Small intestine (tissue), 7 donors: Measurements from ENCODE around the gene IGF2R. TPM values are rescaled to one million over a fixed set of nuclear protein-coding genes. Genes with fewer than 3 reads are reported as not detected.
"Not testable (repeated sequence)": the region's sequence is repeated elsewhere in the genome, so short reads cannot be mapped to it uniquely, and the experiment has no call there.

ENCODE experiments used
- DNase-seq, 2 donors: peaks; one replicate each; pipeline versions ENCODE4 v3.0.0 to v3.0.0-alpha.2; 2013
- FAIRE-seq: peaks from 2 replicates; lab custom pipeline; 2012; peaks lifted over from hg19 to GRCh38; lab: Jason Lieb, UNC
- H3K27ac ChIP-seq, 3 donors: one replicate each; pipeline ENCODE4 v1.5.1; 2013; ENCODE audit warnings: low read length in 2 of 3, mild to moderate bottlenecking in 2 of 3, control low read depth in 1 of 3, inconsistent platforms in 1 of 3, low read depth in 1 of 3, moderate library complexity in 1 of 3
- H3K27me3 ChIP-seq, 3 donors: one replicate each; pipeline ENCODE4 v1.6.1; 2013; ENCODE audit warnings: low read length in 3 of 3, inconsistent platforms in 1 of 3; ENCODE audit not compliant: control insufficient read depth in 3 of 3, insufficient read depth in 3 of 3
- H3K36me3 ChIP-seq, 3 donors: one replicate each; pipeline ENCODE4 v1.6.1; 2013; ENCODE audit warnings: low read length in 3 of 3, inconsistent platforms in 1 of 3, low read depth in 1 of 3, mild to moderate bottlenecking in 1 of 3, moderate library complexity in 1 of 3; ENCODE audit not compliant: control insufficient read depth in 3 of 3, insufficient read depth in 2 of 3
- H3K4me1 ChIP-seq, 3 donors: one replicate each; pipeline ENCODE4 v1.6.1; 2013; ENCODE audit warnings: low read length in 2 of 3, inconsistent platforms in 1 of 3, low read depth in 1 of 3, mild to moderate bottlenecking in 1 of 3, moderate library complexity in 1 of 3; ENCODE audit not compliant: control insufficient read depth in 3 of 3, insufficient read depth in 2 of 3
- H3K4me3 ChIP-seq, 3 donors: one replicate each; pipeline ENCODE4 v1.5.1; 2013; ENCODE audit warnings: low read length in 3 of 3, control low read depth in 1 of 3, inconsistent platforms in 1 of 3, low read depth in 1 of 3, mild to moderate bottlenecking in 1 of 3, moderate library complexity in 1 of 3
- H3K9me3 ChIP-seq, 2 donors: one replicate each; pipeline ENCODE4 v1.6.1; 2013; ENCODE audit warnings: low read depth in 1 of 2, low read length in 1 of 2; ENCODE audit not compliant: control insufficient read depth in 2 of 2, insufficient read depth in 1 of 2
- WGBS, 3 donors: extraction: QIAGEN DNeasy Blood & Tissue Kit; methylation state at CpG; one replicate each; pipeline ENCODE4 v1.1.7; 2013; 5-methylcytosine and 5-hydroxymethylcytosine counted together
- polyA plus RNA-seq, 4 donors: library from polyadenylated mRNA; stranded (reverse) in 3 of 4; unstranded in 1 of 4; fragments of 200-250 nt in 3 of 4; fragments of 120-200 nt in 1 of 4; gene quantifications; one replicate each; pipeline versions ENCODE4 v1.2.1 to v1.2.3, GENCODE V29; 2013
- donor health status: healthy with polysubstance abuse.
- donor health status: control.
- donor health status: control.
- donor health status: Bipolar disorder and iron deficiency.
- donor health status: healthy.

IGF2R gene
- polyA plus RNA-seq, 4 donors = 4.9 to 111 (median 14.7) TPM

DNA sequence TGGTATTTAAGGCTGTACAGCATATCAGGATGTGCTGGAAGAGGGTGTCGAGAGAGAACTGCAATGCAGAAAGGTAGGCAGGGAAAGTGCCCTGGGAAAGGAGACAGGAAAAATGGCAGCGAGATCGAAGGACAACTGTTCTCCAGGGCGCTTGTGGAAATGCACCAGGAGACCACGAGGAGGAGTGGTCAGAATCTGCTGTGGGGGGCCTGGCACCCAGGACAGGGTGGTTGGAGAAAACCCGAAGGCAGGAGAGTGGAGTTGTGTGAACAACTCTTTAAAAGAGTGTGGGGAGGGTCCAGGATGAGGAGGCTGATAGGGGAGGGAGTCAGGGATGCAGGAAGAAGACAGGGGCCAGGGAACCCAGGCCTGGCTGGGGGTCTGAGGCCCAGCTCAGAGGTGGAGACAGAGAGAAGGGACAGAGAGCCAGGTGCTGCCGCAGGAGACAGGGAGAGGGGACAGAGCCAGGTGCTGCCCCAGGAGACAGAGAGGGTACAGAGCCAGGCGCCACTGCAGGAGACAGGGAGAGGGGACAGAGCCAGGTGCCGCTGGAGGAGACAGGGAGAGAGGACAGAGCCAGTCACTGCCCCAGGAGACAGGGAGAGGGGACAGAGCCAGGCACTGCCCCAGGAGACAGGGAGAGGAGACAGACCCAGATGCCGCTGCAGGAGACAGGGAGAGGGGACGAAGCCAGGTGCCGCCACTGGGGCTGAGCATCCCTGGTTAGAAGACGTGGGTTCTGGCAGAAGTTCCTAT, 162.0 kb downstream of the IGF2R start:
- H3K9me3 ChIP-seq = no peaks in the 10 kb centered on the region
- FAIRE-seq = no peak
- peaks cover 0 to 17% (median 0%) of the 10 kb centered on the region in 3 donors for H3K36me3 ChIP-seq
- H3K4me1 ChIP-seq = peaks cover 0 to 28% (median 0%) of the 10 kb centered on the region in 3 donors
- no peak overlapping the region for H3K4me3 ChIP-seq
- H3K27me3 ChIP-seq = no peaks in the 10 kb centered on the region
- 89 to 93% (median 91%) methylated on average over 13 of the region's 13 CpGs for WGBS, 3 donors
- H3K27ac ChIP-seq = no peak overlapping the region
- DNase-seq = no peak

DNA sequence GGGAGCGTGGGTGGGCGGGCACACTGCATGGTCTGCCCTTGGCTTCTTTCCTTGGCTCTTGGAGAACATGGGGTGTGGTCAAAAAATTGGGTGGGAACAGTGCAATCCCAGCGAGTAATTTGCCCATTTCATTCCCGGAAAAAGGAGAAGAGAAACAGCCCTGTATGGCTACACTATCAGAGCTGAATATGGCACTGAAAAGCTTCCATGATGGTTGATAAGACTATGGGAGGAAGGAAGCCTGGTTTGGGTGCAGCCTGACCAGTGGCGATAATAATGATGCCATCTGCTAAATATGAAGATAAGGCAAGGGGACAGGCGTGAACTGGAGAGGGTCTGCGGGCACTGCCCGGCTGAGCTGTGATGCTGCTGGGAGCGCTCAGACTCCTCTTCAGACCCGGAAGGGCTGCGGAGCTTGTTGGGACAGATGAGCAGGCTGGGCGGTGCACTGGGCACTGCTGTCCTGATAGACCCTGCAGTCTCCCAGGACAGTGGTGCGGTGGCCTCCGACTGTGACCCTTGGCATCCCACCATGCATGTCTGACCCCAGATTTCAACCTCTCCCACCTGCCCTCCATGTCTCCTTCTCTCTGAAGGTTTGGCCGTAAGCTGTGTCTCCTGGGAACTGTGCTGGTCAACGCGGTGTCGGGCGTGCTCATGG, 162.9 kb downstream of the IGF2R start:
- no peaks in the 10 kb centered on the region for H3K27me3 ChIP-seq
- H3K9me3 ChIP-seq = no peaks in the 10 kb centered on the region
- peaks cover 0 to 16% (median 0%) of the 10 kb centered on the region in 3 donors for H3K36me3 ChIP-seq
- WGBS, 3 donors = 84 to 94% (median 87%) methylated on average over 17 to 19 of the region's 19 CpGs
- no peak overlapping the region for H3K4me3 ChIP-seq
- H3K4me1 ChIP-seq = peaks cover 0 to 36% (median 0%) of the 10 kb centered on the region in 3 donors
- H3K27ac ChIP-seq = no peak overlapping the region
- DNase-seq (no peak), FAIRE-seq (no peak)

DNA sequence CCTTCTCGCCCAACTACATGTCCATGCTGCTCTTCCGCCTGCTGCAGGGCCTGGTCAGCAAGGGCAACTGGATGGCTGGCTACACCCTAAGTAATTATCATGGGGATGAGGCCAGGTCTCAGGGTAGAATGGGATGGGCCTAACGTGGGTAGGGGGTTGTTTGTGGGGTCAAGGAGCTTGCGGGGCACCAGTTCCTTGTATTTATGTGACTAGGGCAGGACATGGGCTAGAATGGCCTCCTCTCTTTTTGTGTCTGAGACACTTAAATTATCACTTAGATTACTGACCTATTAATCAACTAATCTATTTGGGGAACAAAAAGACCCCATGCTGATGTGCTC, 163.4 kb downstream of the IGF2R start:
- Histone ChIP-seq H3K36me3 (peaks cover 0 to 17% (median 0%) of the 10 kb centered on the region in 3 donors), H3K4me3 (no peak overlapping the region), H3K27ac (no peak overlapping the region), H3K4me1 (peaks cover 0 to 41% (median 0%) of the 10 kb centered on the region in 3 donors), H3K9me3 (no peaks in the 10 kb centered on the region), H3K27me3 (no peaks in the 10 kb centered on the region)
- DNase-seq (no peak), FAIRE-seq (no peak)
- 72 to 81% (median 77%) methylated on average over 4 of the region's 4 CpGs for WGBS, 3 donors

DNA sequence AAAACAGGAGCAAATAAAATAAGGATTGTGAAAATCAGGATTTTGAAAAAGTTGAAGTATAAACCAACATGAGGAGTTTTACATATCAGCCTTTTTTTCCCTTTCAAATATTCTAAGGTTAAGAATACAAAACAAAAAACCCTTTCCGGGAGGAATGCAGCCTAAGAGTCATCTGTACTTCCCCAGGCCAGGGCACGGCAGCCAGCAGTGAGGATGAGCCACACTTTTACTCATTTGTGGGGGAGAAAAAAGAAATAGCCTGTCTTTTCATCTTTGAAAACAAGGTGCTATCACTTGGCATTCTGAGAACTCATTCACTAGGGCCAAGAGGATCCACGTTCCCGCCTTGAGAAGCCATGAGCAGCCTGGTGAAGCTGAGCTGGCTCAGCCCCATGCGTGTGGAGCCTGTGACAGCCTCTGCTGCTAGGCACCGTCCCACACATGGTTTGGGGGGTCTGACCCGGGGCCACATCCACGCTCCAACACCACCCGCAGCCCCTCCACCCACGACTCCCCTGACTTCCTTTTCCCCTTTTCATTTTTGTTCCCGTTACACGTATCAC, 164.0 kb downstream of the IGF2R start:
- WGBS, 3 donors = 79 to 92% (median 82%) methylated on average over 12 of the region's 12 CpGs

DNA sequence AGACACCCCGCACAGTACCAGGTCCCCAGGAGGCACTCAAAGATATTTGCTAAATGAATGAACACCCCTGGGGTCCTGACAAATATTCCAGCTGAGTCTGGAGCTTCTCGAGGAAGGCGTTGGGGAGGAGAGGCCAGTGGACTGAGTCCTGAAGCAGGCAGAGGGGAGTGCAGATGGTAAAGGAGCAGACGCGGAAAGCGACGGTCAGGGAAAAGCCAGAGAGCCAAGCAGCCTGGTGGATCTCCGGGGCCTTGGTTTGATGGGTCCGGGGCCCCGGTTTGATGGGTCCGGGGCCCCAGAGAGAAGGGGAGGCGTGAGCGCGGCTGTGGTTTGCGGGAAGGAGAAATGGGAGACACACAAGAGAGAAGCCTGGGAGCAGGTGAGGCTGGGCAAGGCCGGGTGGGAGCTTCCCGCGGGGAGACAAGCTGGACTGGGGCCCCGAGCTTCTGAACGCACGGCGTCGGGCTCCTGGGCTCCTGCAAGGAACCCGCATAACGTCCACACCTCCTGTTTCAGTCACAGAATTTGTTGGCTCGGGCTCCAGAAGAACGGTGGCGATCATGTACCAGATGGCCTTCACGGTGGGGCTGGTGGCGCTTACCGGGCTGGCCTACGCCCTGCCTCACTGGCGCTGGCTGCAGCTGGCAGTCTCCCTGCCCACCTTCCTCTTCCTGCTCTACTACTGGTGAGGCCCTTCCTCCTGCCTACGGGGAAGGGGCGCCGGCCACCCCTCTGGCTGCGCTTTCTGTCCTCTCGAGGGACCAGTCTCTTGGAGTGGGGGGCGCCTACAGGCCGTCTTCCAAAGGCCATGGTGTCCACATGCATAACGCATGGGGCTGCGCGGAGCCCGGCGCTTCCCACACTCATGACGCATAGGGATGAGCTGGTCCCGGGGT, 164.8 kb downstream of the IGF2R start:
- DNase-seq = no peak
- H3K4me1 ChIP-seq = peaks cover 0 to 52% (median 0%) of the 10 kb centered on the region in 3 donors
- H3K27ac ChIP-seq = no peak overlapping the region
- H3K9me3 ChIP-seq = no peaks in the 10 kb centered on the region
- FAIRE-seq = no peak
- 91 to 97% (median 93%) methylated on average over 44 to 47 of the region's 47 CpGs for WGBS, 3 donors
- no peaks in the 10 kb centered on the region for H3K27me3 ChIP-seq
- H3K4me3 ChIP-seq = no peak overlapping the region
- H3K36me3 ChIP-seq = peaks cover 0 to 14% (median 0%) of the 10 kb centered on the region in 3 donors

More for the DNA sequence above, 164.0 kb downstream of the IGF2R start:
- DNase-seq (no peak), FAIRE-seq (no peak)
- H3K36me3 ChIP-seq = peaks cover 0 to 14% (median 0%) of the 10 kb centered on the region in 3 donors
- H3K4me1 ChIP-seq = peaks cover 0 to 47% (median 0%) of the 10 kb centered on the region in 3 donors
- no peak overlapping the region for H3K4me3 ChIP-seq
- no peaks in the 10 kb centered on the region for H3K9me3 ChIP-seq
- H3K27me3 ChIP-seq = no peaks in the 10 kb centered on the region
- no peak overlapping the region for H3K27ac ChIP-seq

DNA sequence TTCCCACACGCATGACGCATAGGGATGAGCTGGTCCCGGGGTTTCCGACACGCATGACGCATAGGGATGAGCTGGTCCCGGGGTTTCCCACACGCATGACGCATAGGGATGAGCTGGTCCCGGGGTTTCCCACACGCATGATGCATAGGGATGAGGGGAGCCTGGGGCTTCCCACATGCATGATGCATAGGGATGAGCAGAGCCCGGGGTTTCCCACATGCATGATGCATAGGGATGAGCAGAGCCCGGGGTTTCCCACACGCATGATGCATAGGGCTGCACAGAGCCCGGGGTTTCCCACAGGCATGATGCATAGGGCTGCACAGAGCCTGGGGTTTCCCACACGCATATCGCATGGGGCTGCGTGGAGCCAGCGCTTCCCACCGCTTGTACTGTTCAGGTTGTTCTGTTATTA, 165.5 kb downstream of the IGF2R start:
- not testable (repeated sequence) for FAIRE-seq

DNA sequence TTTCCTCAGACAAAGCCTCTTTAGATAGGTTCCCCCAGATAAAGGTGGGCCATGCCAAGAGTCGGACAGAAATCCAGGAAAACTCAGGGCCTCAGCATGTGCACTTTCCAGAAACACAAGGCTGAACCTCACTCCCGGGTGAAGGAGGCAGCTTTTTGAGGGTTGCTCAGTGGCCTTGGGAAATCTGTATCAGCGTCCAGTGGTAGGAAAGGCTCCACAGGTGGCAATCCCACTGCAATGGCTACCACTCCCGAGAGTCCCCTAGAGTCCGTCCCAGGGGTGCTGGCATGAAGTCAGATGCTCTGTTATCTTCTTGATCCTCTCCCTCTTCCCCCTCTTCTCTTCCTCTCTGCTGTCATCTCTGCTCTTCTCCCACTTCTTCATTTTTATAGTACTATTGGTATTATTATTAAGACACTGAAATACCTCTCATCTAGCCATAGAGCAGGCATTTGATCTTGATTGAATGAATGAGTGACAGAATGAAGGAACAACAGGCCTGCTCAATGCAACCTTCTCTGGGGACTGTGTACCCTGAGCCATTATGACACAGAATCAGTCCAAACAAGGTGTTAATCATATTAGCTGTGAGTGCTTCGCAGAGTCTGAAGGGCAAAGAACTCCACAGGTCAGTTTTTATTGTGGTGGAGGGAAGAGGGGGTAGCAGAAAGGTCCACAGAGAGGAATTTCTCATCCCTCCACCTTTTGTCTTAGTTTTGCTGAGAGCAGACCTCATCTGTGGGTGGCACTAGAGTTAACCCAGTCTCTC, 166.1 kb downstream of the IGF2R start:
- Histone ChIP-seq H3K27me3 (no peaks in the 10 kb centered on the region), H3K9me3 (no peaks in the 10 kb centered on the region), H3K4me3 (no peak overlapping the region), H3K36me3 (peaks cover 0 to 14% (median 0%) of the 10 kb centered on the region in 3 donors), H3K27ac (peak overlapping the region in 1 of 3 donors; percentile 80), H3K4me1 (peaks cover 0 to 45% (median 0%) of the 10 kb centered on the region in 3 donors)
- 47 to 74% (median 57%) methylated on average over 6 of the region's 6 CpGs for WGBS, 3 donors
- DNase-seq (peak; percentile 50 to 76), FAIRE-seq (no peak)

More for the DNA sequence above, 165.5 kb downstream of the IGF2R start:
- H3K4me3 ChIP-seq, DNase-seq, H3K27me3 ChIP-seq, H3K9me3 ChIP-seq: not testable (repeated sequence)
- whole genome bisulfite sequencing, 3 donors = 91 to 94% (median 92%) methylated on average over 20 of the region's 20 CpGs
- Histone ChIP-seq H3K36me3 (peaks cover 0 to 14% (median 0%) of the 10 kb centered on the region in 3 donors), H3K27ac (peak overlapping the region in 1 of 3 donors; percentile 80), H3K4me1 (peaks cover 0 to 45% (median 0%) of the 10 kb centered on the region in 3 donors)
